Lower lobe of right lung (tissue), 2 donors: ENCODE data around the gene CCDC39. TPM values are rescaled to one million over a fixed set of nuclear protein-coding genes. Genes with fewer than 3 reads are reported as not detected.
"Not testable (repeated sequence)": the region's sequence is repeated elsewhere in the genome, so short reads cannot be mapped to it uniquely, and the experiment has no call there.

ENCODE experiments used
- ATAC-seq, 2 donors: fragments of 200-7000 bp; cut with Tn5 transposase; one replicate each; pipeline ENCODE4 v1.9.1; 2020 to 2022; ENCODE audit warnings: mild to moderate bottlenecking in 2 of 2, moderate library complexity in 2 of 2
- DNase-seq: peaks from one replicate; pipeline ENCODE4 v3.0.0-alpha.2; 2020
- H3K27ac ChIP-seq: fragments of 200-600 bp; one replicate; pipeline ENCODE4 v1.8.0; 2022
- H3K27me3 ChIP-seq: fragments of 200-600 bp; one replicate; pipeline ENCODE4 v1.8.0; 2022; ENCODE audit warnings: low read depth
- H3K36me3 ChIP-seq: fragments of 200-600 bp; one replicate; pipeline ENCODE4 v1.8.0; 2022; ENCODE audit warnings: mild to moderate bottlenecking
- H3K4me1 ChIP-seq: fragments of 200-600 bp; one replicate; pipeline ENCODE4 v1.8.0; 2022
- H3K4me3 ChIP-seq: fragments of 200-600 bp; one replicate; pipeline ENCODE4 v1.8.0; 2022; ENCODE audit warnings: mild to moderate bottlenecking
- H3K9me3 ChIP-seq: fragments of 200-600 bp; one replicate; pipeline ENCODE4 v1.8.0; 2022
- intact Hi-C: fragments of 100-400 bp; cut with DNase I; formaldehyde crosslinking; loops from one replicate; pipeline ENCODE4 v1.11.0; 2022
- total RNA-seq: library from RNA; stranded (reverse); fragmentation: NEBNext Ultra II Directional; extraction: Animal tissue kit (Norgen Biotek cat#: 25700); gene quantifications from one replicate; pipeline ENCODE4 v1.2.1, GENCODE V29; 2021
- TF ChIP-seq, protein P1 (sequence below): fragments of 200-600 bp; IDR thresholded peaks from one replicate; pipeline ENCODE4 v1.8.0; 2022; ENCODE audit warnings: antibody characterized with exemption, mild to moderate bottlenecking
- donor health status: DM: no; HTN: yes; CAD: no; lungs with severe emphysema.

Gene CCDC39
- total RNA-seq, 1 donor from 2014 or later = 2.2 TPM

DNA sequence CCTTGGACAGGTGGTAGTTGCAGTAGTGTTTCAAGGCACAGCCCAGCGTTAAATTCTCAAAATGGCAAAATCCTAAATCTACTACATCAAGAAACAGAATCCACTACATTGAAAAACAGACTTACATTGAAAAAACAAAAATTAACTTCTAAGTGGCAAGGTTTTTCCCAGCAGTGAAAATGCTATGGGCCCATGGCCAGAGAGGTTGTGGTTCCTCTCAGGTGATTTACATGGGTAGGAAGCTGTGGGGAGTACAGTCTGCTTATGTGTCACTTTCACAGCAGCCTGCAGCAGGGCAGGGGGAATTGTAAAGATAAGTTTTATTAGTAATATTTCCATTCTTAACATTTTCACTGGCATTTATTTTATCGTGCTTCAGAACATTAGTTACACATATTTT lies 52.4 kb downstream of the CCDC39 start:
- Histone ChIP-seq H3K4me3 (no peak overlapping the region), H3K27me3 (peaks cover 3% of the 10 kb centered on the region), H3K27ac (no peak overlapping the region), H3K4me1 (no peaks in the 10 kb centered on the region), H3K36me3 (peaks cover 4% of the 10 kb centered on the region), H3K9me3 (no peaks in the 10 kb centered on the region)
- DNase-seq (no peak), ATAC-seq (no peak)
- TF ChIP-seq, protein P1, sequence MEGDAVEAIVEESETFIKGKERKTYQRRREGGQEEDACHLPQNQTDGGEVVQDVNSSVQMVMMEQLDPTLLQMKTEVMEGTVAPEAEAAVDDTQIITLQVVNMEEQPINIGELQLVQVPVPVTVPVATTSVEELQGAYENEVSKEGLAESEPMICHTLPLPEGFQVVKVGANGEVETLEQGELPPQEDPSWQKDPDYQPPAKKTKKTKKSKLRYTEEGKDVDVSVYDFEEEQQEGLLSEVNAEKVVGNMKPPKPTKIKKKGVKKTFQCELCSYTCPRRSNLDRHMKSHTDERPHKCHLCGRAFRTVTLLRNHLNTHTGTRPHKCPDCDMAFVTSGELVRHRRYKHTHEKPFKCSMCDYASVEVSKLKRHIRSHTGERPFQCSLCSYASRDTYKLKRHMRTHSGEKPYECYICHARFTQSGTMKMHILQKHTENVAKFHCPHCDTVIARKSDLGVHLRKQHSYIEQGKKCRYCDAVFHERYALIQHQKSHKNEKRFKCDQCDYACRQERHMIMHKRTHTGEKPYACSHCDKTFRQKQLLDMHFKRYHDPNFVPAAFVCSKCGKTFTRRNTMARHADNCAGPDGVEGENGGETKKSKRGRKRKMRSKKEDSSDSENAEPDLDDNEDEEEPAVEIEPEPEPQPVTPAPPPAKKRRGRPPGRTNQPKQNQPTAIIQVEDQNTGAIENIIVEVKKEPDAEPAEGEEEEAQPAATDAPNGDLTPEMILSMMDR = no peak
- intact Hi-C loops = no loop called here

DNA sequence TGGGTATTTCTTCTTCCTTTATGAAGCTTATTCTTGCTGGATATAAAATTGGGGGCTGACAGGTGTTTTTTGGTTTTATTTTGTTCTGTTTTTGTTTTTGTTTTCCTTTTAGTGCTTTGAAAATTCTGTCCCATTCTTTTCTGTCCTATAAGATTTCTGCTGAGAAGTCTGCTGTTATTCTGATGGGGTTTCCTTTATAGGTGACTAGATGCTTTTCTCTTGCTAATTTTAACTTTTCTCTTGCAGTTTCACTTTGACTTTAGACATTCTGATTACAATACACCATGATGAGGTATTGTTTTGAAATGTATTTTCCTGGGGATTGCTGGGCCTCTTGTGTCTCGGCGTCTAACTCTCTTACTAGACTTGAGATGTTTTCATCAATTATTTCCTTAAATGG lies 54.6 kb downstream of the CCDC39 start:
- Histone ChIP-seq H3K4me3 (no peak overlapping the region), H3K36me3 (peaks cover 4% of the 10 kb centered on the region), H3K4me1 (no peaks in the 10 kb centered on the region), H3K9me3 (no peaks in the 10 kb centered on the region), H3K27ac (no peak overlapping the region), H3K27me3 (no peaks in the 10 kb centered on the region)
- intact Hi-C loops = no loop called here
- ATAC-seq (no peak), DNase-seq (no peak)
- TF ChIP-seq, protein P1 = no peak

DNA sequence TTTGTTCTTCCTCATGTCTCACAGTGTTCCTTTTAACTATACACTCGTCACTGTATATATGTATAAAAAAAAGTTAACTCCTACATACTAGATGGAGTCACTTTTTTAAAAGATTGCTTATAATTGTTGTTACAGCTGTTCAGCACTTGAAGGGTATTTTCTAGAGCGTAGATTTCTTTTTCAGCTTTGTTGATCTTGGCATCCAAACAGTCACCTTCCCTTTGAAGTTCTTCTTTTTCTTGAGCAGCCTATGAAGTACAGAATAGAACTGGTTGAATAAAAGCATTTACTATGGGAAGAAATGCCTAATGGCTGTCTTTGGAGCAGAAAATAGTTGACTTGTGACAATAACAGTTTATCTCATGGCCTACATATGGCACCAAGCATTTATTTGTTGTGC lies 59.6 kb downstream of the CCDC39 start:
- Histone ChIP-seq H3K27me3 (no peaks in the 10 kb centered on the region), H3K4me1 (no peaks in the 10 kb centered on the region), H3K4me3 (no peak overlapping the region), H3K9me3 (no peaks in the 10 kb centered on the region), H3K36me3 (no peaks in the 10 kb centered on the region), H3K27ac (no peak overlapping the region)
- DNase-seq = no peak
- no peak for ATAC-seq
- intact Hi-C loops = no loop called here
- TF ChIP-seq, protein P1 = no peak

DNA sequence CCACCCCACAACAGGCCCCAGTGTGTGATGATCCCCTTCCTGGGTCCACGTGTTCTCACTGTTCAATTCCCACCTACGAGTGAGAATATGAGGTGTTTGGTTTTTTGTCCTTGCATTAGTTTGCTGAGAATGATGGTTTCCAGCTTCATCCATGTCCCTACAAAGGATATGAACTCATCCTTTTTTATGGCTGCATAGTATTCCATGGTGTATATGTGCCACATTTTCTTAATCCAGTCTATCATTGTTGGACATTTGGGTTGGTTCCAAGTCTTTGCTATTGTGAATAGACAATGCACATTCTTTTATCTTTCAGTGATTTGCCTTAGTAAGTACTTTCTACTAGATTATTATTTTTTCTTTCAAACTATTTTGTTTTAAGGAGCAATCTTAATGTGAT lies 60.7 kb downstream of the CCDC39 start:
- H3K27me3 ChIP-seq, H3K9me3 ChIP-seq, DNase-seq, intact Hi-C loops, H3K36me3 ChIP-seq, H3K27ac ChIP-seq, H3K4me1 ChIP-seq, H3K4me3 ChIP-seq, ATAC-seq: not testable (repeated sequence)

DNA sequence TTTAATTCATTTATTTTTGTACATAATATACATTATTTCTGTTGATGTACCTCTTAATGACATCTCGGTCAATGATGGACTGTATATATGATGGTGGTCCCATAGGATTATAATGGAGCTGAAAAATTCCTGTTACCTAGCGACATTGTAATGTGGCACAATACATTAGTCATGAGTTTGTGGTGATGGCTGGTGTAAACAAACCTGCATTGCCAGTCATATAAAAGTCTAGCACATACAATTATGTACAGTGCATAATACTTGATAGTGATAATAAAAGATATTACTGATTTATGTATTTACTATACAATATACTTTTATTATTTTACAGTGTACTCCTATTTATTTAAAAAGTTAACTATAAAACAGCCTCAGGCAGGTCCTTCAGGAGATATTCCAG lies 62.2 kb downstream of the CCDC39 start:
- Histone ChIP-seq H3K27me3 (no peaks in the 10 kb centered on the region), H3K4me1 (no peaks in the 10 kb centered on the region), H3K36me3 (peaks cover 18% of the 10 kb centered on the region), H3K4me3 (no peak overlapping the region), H3K9me3 (no peaks in the 10 kb centered on the region), H3K27ac (no peak overlapping the region)
- no peak for DNase-seq
- intact Hi-C loops = no loop called here
- TF ChIP-seq, protein P1 = no peak
- ATAC-seq = no peak

DNA sequence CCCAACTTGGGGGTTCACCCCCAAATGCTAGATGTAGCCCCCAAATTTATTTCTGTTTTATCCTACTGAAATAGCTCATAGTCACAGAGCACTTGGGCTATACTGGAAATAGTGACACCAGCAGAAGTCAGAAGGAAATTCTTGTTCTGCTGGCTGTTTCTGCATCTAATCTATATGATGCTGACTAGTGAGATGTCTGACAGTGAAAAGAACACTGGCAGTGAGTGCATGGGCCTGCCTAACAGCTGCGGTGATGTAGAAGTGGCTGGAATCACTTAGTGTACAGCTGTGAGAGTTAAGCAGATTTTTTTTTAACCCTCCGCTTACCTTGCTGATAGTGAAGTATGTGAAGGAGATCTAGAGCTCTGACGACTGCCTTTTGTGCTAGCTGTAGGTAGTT lies 63.3 kb downstream of the CCDC39 start:
- no peak for ATAC-seq
- peaks cover 29% of the 10 kb centered on the region for H3K36me3 ChIP-seq

More for the DNA sequence above, 63.3 kb downstream of the CCDC39 start:
- Histone ChIP-seq H3K4me1 (no peaks in the 10 kb centered on the region), H3K9me3 (no peaks in the 10 kb centered on the region), H3K4me3 (no peak overlapping the region), H3K27ac (no peak overlapping the region), H3K27me3 (no peaks in the 10 kb centered on the region)
- TF ChIP-seq, protein P1 = no peak
- no peak for DNase-seq
- intact Hi-C loops = no loop called here
